WTC11 (cell line): Measurements from ENCODE around the gene CEP126.

Experiments used
- GABPB1 ChIP-seq: sonication (generic); formaldehyde crosslinking; IDR thresholded peaks from 2 replicates; pipeline ENCODE4 v1.8.1; 2023; ENCODE audit warnings: mild to moderate bottlenecking, missing genetic modification reagents
- TF ChIP-seq, protein P1 (sequence below): fragments of 200-600 bp; IDR thresholded peaks from 2 replicates; pipeline ENCODE4 v1.8.0; 2022; ENCODE audit warnings: antibody characterized with exemption
- TF ChIP-seq, protein P2 (sequence below): sonication (generic); formaldehyde crosslinking; IDR thresholded peaks from 2 replicates; pipeline ENCODE4 v1.8.0; 2022; ENCODE audit warnings: mild to moderate bottlenecking, missing genetic modification reagents

DNA sequence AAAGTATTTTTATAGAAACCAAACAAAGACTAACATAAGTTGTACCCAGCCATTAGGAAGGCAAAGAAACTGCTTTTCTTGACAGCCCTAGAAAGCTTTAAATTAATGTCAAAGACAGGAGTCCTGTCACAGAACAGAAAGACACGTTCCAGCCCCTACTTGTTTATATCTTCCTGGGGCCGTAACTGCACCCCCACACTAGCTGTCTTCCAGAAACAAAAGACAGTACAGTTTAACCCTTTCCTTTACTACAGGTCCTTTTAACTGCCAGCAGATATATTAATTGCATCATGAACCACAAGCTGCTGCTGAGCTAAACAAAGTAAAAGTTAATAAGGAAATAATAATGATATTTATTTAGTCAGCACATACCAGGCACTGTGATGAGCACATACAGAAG lies 112.1 kb downstream of the CEP126 start:
- TF ChIP-seq, protein P1, sequence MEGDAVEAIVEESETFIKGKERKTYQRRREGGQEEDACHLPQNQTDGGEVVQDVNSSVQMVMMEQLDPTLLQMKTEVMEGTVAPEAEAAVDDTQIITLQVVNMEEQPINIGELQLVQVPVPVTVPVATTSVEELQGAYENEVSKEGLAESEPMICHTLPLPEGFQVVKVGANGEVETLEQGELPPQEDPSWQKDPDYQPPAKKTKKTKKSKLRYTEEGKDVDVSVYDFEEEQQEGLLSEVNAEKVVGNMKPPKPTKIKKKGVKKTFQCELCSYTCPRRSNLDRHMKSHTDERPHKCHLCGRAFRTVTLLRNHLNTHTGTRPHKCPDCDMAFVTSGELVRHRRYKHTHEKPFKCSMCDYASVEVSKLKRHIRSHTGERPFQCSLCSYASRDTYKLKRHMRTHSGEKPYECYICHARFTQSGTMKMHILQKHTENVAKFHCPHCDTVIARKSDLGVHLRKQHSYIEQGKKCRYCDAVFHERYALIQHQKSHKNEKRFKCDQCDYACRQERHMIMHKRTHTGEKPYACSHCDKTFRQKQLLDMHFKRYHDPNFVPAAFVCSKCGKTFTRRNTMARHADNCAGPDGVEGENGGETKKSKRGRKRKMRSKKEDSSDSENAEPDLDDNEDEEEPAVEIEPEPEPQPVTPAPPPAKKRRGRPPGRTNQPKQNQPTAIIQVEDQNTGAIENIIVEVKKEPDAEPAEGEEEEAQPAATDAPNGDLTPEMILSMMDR: no peak
- no peak for TF ChIP-seq GABPB1 (CRISPR knock-in tag)
- TF ChIP-seq, protein P2, sequence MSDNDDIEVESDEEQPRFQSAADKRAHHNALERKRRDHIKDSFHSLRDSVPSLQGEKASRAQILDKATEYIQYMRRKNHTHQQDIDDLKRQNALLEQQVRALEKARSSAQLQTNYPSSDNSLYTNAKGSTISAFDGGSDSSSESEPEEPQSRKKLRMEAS (CRISPR knock-in tag): no peak
